Sigmoid colon (tissue), 7 donors: Measurements from ENCODE around the gene ZNF282. TPM values are rescaled to one million over a fixed set of nuclear protein-coding genes. Genes with fewer than 3 reads are reported as not detected.

ENCODE experiments used
- DNase-seq: peaks from one replicate; pipeline ENCODE4 v3.0.0-alpha.2; 2019
- H3K27ac ChIP-seq, 4 donors: fragments of 200-600 bp; sonication (generic); one replicate each; pipeline ENCODE4 v1.5.1; 2016 to 2019; ENCODE audit warnings: mild to moderate bottlenecking in 1 of 4
- H3K27me3 ChIP-seq, 3 donors: fragments of 200-600 bp; sonication (generic); one replicate each; pipeline ENCODE4 v1.5.1; 2019; ENCODE audit warnings: mild to moderate bottlenecking in 1 of 3
- H3K36me3 ChIP-seq, 4 donors: fragments of 200-600 bp; sonication (generic); one replicate each; pipeline ENCODE4 v1.5.1; 2016 to 2019
- H3K4me1 ChIP-seq, 4 donors: fragments of 200-600 bp; sonication (generic); one replicate each; pipeline ENCODE4 v1.5.1; 2017 to 2019
- H3K4me3 ChIP-seq, 4 donors: fragments of 200-600 bp; sonication (generic); one replicate each; pipeline ENCODE4 v1.5.1; 2017 to 2019; ENCODE audit warnings: mild to moderate bottlenecking in 2 of 4, moderate library complexity in 1 of 4
- H3K9me3 ChIP-seq, 4 donors: fragments of 200-600 bp in 3 of 4; sonication (generic) in 3 of 4; one replicate each; pipeline versions ENCODE4 v1.5.1 to v1.6.1; 2013 to 2019
- EP300 ChIP-seq, 4 donors: sonication (generic); formaldehyde crosslinking; IDR thresholded peaks; one replicate each; pipeline ENCODE4 v1.6.1; 2017; ENCODE audit warnings: antibody characterized with exemption in 4 of 4
- POLR2A ChIP-seq, 2 donors: fragments of 450-650 bp; IDR thresholded peaks; one replicate each; pipeline ENCODE4 v1.6.1; 2016; ENCODE audit warnings: antibody characterized with exemption in 2 of 2, mild to moderate bottlenecking in 2 of 2, moderate library complexity in 2 of 2
- POLR2AphosphoS5 ChIP-seq, 4 donors: sonication (generic); formaldehyde crosslinking; IDR thresholded peaks; one replicate each; pipeline ENCODE4 v1.6.1; 2017; ENCODE audit warnings: antibody characterized with exemption in 4 of 4
- WGBS, 2 donors: extraction: QIAGEN DNeasy Blood & Tissue Kit; methylation state at CpG; one replicate each; pipeline ENCODE4 v1.1.7; 2013; 5-methylcytosine and 5-hydroxymethylcytosine counted together
- intact Hi-C: fragments of 100-400 bp; cut with DNase I; formaldehyde crosslinking; loops from one replicate; pipeline ENCODE4 v1.15.1; 2023
- polyA plus RNA-seq, 3 donors: library from polyadenylated mRNA; stranded (reverse); fragments of 200-250 nt; gene quantifications; one replicate each; pipeline ENCODE4 v1.2.3, GENCODE V29; 2013
- total RNA-seq, 4 donors: library from RNA; depleted of rRNA; stranded (reverse); fragments of >200 nt; gene quantifications; one replicate each; pipeline ENCODE4 v1.1.0, GENCODE V29; 2016
- TF ChIP-seq, protein P1 (sequence below), 4 experiments: fragments of 450-650 bp in 3 of 4; fragments of 200-600 bp in 1 of 4; IDR thresholded peaks; one replicate each; pipeline ENCODE4 v1.5.1; 2016 to 2019; ENCODE audit warnings: antibody characterized with exemption in 4 of 4, mild to moderate bottlenecking in 3 of 4, moderate library complexity in 2 of 4
- donor health status: healthy with polysubstance abuse.
- donor health status: Bipolar disorder and iron deficiency.
- donor health status: healthy.

The ZNF282 gene
- total and polyA plus RNA-seq, 7 donors, result 6.9 to 24.9 (median 13.8) TPM

DNA sequence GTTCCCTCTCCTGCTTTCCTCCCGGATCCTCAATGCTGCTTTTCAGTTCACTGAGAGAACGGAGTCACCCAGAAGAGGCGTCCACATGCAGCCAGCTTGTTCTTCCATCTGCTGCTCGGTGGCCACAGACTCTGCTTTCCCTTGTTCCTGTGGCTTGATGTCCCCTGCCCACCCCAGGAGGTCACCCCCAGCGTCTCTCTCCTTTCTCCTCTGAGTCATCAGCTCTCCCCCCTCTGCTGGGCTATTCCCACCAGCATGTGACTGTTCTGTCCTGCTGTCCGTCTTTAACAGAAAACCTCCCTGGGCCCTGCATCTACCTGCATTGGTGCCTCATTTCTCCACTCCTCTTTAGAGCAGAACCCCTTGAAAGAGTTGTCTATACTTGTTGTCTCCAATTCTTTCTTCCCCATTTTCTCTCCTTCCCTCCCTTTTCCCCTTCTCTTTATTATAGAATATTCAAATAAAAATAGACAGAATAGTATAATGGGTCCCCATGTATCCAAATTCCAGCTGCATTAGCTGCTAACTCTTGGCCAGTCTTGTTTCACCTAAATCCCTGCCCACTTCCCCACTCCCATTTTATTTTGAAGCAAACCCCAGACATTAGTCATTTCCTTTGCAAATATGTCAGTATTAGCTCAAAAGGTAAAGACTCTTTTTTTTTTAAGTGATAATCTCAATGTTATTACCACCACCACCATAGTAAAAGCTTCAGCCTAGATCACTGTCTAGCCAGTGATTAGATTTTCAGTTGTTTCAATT is 4.1 kb downstream of the ZNF282 start:
- 95 to 96% methylated on average over 6 of the region's 6 CpGs for WGBS, 2 donors
- H3K4me1 ChIP-seq, result peaks cover 0 to 42% (median 29%) of the 10 kb centered on the region in 4 donors
- H3K36me3 ChIP-seq, result peaks cover 25 to 62% (median 42%) of the 10 kb centered on the region in 4 donors
- DNase-seq, result peak; percentile 6
- H3K9me3 ChIP-seq, result no peaks in the 10 kb centered on the region
- no peak overlapping the region for H3K4me3 ChIP-seq
- H3K27me3 ChIP-seq, result no peaks in the 10 kb centered on the region
- no peak overlapping the region for H3K27ac ChIP-seq
- intact Hi-C loops, result loop anchor here (5.0 to 10.0 kb wide), 6 partner anchors 38 to 515 kb away; partner anchors contain the start of genes ZNF212, ZNF398, ZNF425 and ZNF746
- TF ChIP-seq POLR2A (IDR thresholded peaks at IDR 0.05), result no peak
- no peak for TF ChIP-seq POLR2AphosphoS5 (IDR thresholded peaks at IDR 0.05)
- TF ChIP-seq, protein P1, sequence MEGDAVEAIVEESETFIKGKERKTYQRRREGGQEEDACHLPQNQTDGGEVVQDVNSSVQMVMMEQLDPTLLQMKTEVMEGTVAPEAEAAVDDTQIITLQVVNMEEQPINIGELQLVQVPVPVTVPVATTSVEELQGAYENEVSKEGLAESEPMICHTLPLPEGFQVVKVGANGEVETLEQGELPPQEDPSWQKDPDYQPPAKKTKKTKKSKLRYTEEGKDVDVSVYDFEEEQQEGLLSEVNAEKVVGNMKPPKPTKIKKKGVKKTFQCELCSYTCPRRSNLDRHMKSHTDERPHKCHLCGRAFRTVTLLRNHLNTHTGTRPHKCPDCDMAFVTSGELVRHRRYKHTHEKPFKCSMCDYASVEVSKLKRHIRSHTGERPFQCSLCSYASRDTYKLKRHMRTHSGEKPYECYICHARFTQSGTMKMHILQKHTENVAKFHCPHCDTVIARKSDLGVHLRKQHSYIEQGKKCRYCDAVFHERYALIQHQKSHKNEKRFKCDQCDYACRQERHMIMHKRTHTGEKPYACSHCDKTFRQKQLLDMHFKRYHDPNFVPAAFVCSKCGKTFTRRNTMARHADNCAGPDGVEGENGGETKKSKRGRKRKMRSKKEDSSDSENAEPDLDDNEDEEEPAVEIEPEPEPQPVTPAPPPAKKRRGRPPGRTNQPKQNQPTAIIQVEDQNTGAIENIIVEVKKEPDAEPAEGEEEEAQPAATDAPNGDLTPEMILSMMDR (IDR thresholded peaks at IDR 0.05), result no peak
- TF ChIP-seq EP300 (IDR thresholded peaks at IDR 0.05), result no peak

DNA sequence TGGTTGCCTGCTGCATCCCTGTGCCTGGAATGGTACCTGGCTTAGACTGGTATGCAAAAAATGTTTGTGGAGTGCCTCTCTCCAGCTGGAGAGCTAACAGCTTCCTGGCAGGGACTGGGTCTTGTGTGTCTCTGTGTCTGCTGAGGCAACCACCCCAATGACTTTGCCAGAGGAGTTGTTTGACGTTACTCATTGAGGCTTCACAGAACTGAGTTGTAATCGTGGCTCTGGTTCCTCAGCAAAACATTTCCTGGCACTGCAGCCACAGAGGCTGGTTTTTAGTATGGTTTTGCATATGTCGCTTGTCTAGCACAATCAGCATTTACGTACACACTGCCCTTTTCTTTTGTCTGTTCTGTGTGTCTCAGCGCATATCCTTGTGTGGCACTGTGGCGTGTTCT is 7.5 kb downstream of the ZNF282 start:
- H3K9me3 ChIP-seq, result no peaks in the 10 kb centered on the region
- H3K27me3 ChIP-seq, result no peaks in the 10 kb centered on the region
- 88% methylated on average over 6 of the region's 6 CpGs for WGBS, 2 donors
- TF ChIP-seq EP300 (IDR thresholded peaks at IDR 0.05), result no peak
- TF ChIP-seq, protein P1 (IDR thresholded peaks at IDR 0.05), result no peak
- TF ChIP-seq POLR2A (IDR thresholded peaks at IDR 0.05), result no peak
- TF ChIP-seq POLR2AphosphoS5 (IDR thresholded peaks at IDR 0.05), result no peak
- intact Hi-C loops, result no loop called here
- peaks cover 39 to 96% (median 59%) of the 10 kb centered on the region in 4 donors for H3K36me3 ChIP-seq
- peaks cover 0 to 16% (median 6%) of the 10 kb centered on the region in 4 donors for H3K4me1 ChIP-seq
- DNase-seq, result no peak
- peak overlapping the region in 1 of 4 donors; percentile 3 for H3K27ac ChIP-seq
- no peak overlapping the region for H3K4me3 ChIP-seq

DNA sequence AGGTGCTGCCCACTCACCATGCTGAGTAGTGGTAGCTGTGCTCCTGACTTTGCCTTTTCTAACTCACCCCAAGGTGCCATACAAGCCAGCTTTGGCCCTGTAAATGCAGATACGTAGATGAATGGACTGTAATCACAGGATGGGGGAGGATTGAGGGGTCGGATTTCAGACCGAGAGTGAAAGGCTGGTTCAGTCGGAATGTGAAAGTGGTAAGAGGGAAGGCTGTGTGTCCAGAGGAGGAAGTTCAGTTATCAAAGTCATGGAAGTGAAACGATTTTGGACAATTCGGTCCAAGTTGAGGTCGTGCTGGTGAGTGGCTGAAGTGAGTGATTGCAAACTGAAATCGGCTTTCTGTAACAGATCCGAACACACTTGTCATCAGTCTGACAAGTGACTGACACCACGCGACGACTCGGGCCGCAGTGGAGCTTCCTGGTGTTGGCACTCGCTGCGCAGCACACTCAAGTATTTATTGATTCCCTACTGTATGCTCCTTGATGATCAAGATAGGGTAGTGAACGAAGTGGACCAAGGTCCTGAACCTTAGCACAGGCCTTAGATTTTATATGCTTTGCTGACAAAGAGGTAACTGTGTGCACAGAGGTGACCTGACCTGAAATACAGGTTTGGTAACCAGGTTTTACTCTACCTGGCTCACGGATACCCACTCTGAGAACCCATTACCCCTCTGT is 10.5 kb downstream of the ZNF282 start:
- WGBS, 2 donors, result 22 to 72% methylated on average over 18 of the region's 18 CpGs
- intact Hi-C loops, result no loop called here
- H3K4me3 ChIP-seq, result no peak overlapping the region
- no peaks in the 10 kb centered on the region for H3K9me3 ChIP-seq
- peaks cover 35 to 97% (median 58%) of the 10 kb centered on the region in 4 donors for H3K36me3 ChIP-seq
- no peaks in the 10 kb centered on the region for H3K27me3 ChIP-seq
- peaks cover 0 to 11% (median 4%) of the 10 kb centered on the region in 4 donors for H3K4me1 ChIP-seq
- TF ChIP-seq, protein P1 (IDR thresholded peaks at IDR 0.05), result no peak
- TF ChIP-seq POLR2AphosphoS5 (IDR thresholded peaks at IDR 0.05), result no peak
- no peak for TF ChIP-seq POLR2A (IDR thresholded peaks at IDR 0.05)
- no peak for TF ChIP-seq EP300 (IDR thresholded peaks at IDR 0.05)
- DNase-seq, result no peak
- no peak overlapping the region for H3K27ac ChIP-seq

DNA sequence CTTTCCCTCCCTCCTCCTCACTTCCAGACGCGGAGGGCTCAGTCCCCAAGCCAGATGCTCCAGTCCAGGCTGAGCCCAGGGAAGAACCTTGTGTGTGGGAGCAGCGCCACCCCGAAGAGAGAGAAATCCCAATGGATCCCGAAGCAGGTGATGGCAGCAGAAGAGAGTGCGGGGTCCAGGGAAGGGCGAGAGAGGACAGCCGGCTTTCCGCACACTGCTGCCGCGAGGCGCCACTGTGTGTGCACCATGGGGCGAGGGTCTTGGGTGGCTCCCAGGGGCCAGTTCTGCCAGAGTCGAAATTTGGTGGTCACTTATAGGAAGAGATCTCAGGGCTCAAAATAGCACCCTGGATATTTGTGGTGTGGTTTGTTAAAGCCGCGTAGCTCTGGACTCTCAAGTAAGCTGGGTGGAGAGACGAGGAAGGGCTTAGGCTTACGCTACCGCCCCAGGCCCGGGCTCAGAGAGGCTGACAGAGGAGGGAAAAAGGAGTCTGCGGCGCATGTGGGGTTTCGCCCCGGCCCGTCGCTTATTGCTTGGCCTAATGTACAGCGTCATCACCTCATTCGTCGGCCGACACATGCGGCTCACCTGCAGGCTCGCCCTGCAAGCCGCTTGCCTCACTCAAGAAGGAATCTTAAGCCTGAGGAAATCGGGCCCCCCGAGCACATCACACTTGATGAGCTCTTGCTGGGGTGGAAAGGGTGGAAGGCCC is 12.1 kb downstream of the ZNF282 start:
- peaks cover 40 to 97% (median 61%) of the 10 kb centered on the region in 4 donors for H3K36me3 ChIP-seq
- no peak overlapping the region for H3K27ac ChIP-seq
- intact Hi-C loops, result no loop called here
- H3K4me1 ChIP-seq, result peaks cover 0 to 10% (median 3%) of the 10 kb centered on the region in 4 donors
- DNase-seq, result no peak
- no peaks in the 10 kb centered on the region for H3K9me3 ChIP-seq
- TF ChIP-seq EP300 (IDR thresholded peaks at IDR 0.05) (no peak), POLR2A (IDR thresholded peaks at IDR 0.05) (no peak), POLR2AphosphoS5 (IDR thresholded peaks at IDR 0.05) (no peak)
- TF ChIP-seq, protein P1 (IDR thresholded peaks at IDR 0.05), result no peak
- H3K27me3 ChIP-seq, result no peaks in the 10 kb centered on the region
- 88 to 91% methylated on average over 35 of the region's 35 CpGs for WGBS, 2 donors
- no peak overlapping the region for H3K4me3 ChIP-seq
